Lower leg skin (tissue), 3 donors: ENCODE data around the gene ILDR2.

Source experiments
- POLR2A ChIP-seq, 2 donors: fragments of 450-650 bp; IDR thresholded peaks; one replicate each; pipeline ENCODE4 v1.6.1; 2016 to 2017; ENCODE audit warnings: antibody characterized with exemption in 2 of 2, mild to moderate bottlenecking in 1 of 2, moderate library complexity in 1 of 2
- TF ChIP-seq, protein P1 (sequence below), 3 donors: fragments of 450-650 bp; IDR thresholded peaks; one replicate each; pipeline ENCODE4 v1.5.1; 2016; ENCODE audit warnings: antibody characterized with exemption in 3 of 3, mild to moderate bottlenecking in 3 of 3, moderate library complexity in 2 of 3

DNA sequence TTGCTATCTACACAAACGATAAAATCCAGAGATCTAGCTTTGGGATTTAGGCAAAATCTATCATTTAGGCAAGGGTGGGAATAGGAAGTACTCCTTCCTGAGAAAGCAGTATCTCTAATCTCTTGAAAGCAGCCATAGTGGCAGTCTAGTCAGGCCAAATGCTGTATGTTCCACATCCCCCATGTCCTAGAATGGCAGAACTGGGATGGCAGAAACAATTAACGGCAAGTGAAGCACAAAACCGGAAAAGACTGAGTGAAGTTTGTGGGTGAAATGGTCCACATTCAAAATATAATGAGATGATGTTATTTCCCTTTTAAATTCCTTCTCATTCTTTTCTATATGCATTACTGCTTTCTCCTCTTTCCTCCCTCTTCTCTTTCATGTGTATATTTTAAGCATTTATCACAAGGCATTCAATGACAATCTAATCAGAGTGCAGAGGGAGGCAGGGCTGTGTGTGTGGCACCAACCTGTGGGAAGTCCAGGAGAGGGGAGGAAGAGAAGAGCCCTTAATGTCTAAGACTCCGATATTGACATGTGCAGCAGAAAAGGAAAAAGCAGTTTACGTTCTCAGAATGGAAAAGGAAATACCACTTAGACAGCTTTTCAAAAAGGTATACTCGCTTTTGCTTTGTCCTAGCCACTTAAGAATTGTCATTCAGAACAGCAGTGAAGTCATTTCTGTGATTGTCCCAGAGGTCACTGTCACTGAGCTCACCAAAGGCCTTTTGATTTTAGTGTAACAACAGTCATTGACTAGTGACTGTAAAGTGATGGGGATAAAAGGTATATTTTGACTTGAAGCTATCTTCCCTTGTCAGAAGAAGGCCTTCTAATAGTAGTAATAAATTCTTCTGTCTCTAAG, 57.0 kb downstream of the ILDR2 start:
- TF ChIP-seq POLR2A (IDR thresholded peaks at IDR 0.05) = no peak
- TF ChIP-seq, protein P1, sequence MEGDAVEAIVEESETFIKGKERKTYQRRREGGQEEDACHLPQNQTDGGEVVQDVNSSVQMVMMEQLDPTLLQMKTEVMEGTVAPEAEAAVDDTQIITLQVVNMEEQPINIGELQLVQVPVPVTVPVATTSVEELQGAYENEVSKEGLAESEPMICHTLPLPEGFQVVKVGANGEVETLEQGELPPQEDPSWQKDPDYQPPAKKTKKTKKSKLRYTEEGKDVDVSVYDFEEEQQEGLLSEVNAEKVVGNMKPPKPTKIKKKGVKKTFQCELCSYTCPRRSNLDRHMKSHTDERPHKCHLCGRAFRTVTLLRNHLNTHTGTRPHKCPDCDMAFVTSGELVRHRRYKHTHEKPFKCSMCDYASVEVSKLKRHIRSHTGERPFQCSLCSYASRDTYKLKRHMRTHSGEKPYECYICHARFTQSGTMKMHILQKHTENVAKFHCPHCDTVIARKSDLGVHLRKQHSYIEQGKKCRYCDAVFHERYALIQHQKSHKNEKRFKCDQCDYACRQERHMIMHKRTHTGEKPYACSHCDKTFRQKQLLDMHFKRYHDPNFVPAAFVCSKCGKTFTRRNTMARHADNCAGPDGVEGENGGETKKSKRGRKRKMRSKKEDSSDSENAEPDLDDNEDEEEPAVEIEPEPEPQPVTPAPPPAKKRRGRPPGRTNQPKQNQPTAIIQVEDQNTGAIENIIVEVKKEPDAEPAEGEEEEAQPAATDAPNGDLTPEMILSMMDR (IDR thresholded peaks at IDR 0.05) = no peak
